ENCODE measurements around the gene LEMD2.
A peak's percentile ranks its signal among the peaks of the same experiment; 100 is the strongest.
"Not testable (repeated sequence)": the region's sequence is repeated elsewhere in the genome, so short reads cannot be mapped to it uniquely, and the experiment has no call there.

The LEMD2 gene

DNA sequence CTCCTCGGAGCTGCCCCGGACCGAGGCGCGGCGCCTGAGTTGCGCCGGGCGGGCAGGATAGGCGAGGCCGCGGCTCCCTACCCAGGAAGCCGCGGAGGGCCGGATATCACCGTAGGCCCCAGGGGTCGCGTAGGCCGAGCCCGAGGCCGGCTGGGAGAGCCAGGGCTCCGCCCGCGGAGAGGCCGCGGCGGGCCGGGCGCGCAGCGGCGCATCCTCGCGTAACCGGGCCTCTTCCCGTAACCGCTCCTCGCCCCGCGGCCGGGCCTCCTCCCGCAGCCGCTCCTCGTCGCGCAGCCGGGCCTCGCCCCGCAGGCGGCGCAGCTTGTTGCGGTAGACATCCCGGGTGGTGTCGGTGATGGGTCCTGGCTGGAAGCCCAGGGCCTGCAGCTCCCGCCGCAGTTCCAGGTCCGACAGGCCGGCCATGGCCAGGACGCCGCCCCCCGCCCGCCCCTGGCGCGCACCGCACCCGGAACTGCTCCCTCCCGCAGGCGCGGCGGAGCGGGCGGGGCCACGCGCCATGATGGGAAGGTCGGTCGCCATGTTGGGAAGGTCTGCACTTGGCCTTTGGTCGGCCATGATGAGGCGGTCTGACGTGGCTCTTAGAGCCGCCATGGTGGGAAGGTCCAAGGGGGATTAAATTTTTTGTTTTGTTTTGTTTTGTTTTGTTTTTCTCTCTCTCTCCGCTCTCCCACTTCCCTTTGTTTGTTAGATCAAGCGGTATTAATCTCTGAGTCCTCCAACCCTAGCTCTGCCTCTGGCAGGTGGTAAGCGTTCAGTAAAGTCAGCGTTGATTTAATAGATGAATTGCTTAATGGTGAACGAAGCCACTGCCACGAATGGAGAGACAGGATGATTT, at the start of gene LEMD2:
Gene LEMD2 (minus strand): TSS at position 437 of the 856 bp plus-strand sequence. CDS start 14 bp downstream, at position 423.
- peak; percentile 96 for DNase-seq

GRCh38 chr6:33837971-33838665, 49.2 kb upstream of the LEMD2 start:
- no peak for DNase-seq

GRCh38 chr6:33836806-33837469, 48.0 kb upstream of the LEMD2 start:
- no peak for DNase-seq

DNA sequence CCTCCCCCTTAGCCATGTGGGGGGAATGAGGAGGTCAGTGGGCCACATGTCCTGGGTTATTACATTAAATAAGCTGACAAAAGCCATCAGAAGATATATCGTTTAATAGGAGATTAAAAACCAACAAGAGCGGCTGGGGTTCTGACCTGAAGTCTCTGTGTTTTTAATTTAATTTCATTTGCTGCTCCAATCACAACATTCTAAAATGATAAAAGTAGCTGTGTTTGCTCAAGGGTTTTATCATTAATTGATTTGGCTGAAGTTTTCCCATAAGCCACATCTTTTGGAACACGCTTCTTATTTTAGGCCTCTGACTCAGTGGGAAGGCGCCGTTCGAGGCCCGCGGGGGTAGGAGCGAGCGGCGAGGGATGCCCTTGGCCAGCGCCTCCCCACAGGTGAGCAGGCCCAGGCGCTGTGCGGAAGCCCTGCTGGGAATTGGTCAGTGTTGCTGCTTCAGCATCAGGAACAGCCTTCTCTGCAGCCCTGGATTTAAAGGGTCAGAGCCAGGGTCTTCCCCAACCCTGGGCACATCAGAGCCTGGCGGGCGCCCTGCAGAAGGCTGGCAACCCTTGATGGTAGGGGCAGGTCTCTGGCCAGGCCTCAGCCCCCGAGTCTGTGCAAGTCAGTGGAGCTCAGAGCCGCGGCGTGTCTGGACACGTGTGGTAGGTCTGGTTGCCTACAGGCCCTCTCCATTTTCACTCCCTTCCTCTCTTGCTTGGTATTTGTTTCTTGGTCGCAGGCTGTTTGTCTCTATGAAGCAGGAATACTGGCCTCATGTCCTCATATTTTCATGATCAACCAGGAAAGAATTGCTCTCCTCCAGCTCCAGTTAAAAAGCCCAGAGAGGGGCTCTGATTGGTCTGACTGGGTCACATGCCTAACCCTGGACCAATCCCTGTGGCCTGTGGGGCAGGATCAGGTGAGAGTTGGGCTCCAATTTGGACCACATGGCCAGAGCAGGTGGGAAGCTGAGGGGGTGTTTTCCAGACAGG, 45.8 kb upstream of the LEMD2 start:
- DNase-seq = no peak

GRCh38 chr6:33833599-33833998, 44.7 kb upstream of the LEMD2 start:
- DNase-seq = no peak

DNA sequence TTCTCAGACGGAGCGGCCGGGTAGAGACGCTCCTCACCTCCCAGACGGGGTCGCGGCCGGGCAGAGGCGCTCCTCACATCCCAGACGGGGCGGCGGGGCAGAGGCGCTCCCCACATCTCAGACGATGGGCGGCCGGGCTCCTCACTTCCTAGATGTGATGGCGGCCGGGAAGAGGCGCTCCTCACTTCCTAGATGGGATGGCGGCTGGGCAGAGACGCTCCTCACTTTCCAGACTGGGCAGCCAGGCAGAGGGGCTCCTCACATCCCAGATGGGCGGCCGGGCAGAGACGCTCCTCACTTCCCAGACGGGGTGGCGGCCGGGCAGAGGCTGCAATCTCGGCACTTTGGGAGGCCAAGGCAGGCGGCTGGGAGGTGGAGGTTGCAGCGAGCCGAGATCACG, 43.9 kb upstream of the LEMD2 start:
- not testable (repeated sequence) for DNase-seq

GRCh38 chr6:33831725-33832124, 42.8 kb upstream of the LEMD2 start:
- DNase-seq = not testable (repeated sequence)

GRCh38 chr6:33830635-33831240, 41.8 kb upstream of the LEMD2 start:
- DNase-seq = no peak

- DNase-seq = no peak
These were observed 40.1 kb upstream of the LEMD2 start for GRCh38 chr6:33828764-33829731.

- DNase-seq = no peak
These were observed 39.5 kb upstream of the LEMD2 start for GRCh38 chr6:33828452-33828763.

GRCh38 chr6:33827546-33828451, 38.9 kb upstream of the LEMD2 start:
- DNase-seq = peak; percentile 31

DNA sequence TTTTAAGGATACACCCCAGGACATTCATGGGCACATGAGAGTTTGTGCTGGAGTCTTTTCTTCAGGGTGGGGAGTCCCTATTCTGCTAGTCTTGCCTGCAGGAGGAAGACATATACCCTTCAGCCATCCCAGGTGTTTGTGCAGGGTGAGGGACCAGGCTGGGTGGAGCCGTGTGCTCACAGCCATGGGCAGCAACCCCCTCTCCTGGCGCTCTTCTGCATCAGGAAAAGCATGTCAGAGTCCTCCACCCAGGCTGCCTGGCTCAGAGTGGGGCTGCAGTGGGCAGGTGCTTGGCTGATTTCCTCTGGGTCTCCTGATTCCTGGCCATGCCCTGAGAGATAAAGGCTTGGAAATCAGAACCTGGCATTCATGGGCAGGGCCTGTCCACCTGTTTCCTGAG, 37.6 kb upstream of the LEMD2 start:
- DNase-seq = peak; percentile 20

- peak; percentile 90 for DNase-seq
These were observed 35.7 kb upstream of the LEMD2 start for GRCh38 chr6:33824461-33825154.

DNA sequence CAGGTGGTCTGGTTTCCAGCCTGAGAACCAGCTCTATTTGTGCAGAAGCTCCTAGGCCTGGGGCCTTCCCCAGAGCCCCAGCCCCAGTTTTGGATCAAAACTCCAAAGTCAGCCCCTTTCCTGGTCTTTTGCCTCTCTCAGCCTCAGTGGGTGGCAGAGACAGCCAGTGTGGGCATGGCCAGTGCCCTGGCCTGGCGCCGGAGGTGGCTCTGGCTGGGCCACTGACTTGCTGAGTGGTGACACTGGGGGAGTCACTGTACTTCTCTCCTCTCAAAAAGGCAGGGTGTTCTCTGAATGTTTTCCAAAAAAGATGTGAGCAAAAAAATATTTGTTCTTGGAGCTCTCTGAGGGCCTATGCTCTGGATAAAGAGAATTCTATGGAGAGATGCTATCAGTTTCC, 34.9 kb upstream of the LEMD2 start:
- no peak for DNase-seq

DNA sequence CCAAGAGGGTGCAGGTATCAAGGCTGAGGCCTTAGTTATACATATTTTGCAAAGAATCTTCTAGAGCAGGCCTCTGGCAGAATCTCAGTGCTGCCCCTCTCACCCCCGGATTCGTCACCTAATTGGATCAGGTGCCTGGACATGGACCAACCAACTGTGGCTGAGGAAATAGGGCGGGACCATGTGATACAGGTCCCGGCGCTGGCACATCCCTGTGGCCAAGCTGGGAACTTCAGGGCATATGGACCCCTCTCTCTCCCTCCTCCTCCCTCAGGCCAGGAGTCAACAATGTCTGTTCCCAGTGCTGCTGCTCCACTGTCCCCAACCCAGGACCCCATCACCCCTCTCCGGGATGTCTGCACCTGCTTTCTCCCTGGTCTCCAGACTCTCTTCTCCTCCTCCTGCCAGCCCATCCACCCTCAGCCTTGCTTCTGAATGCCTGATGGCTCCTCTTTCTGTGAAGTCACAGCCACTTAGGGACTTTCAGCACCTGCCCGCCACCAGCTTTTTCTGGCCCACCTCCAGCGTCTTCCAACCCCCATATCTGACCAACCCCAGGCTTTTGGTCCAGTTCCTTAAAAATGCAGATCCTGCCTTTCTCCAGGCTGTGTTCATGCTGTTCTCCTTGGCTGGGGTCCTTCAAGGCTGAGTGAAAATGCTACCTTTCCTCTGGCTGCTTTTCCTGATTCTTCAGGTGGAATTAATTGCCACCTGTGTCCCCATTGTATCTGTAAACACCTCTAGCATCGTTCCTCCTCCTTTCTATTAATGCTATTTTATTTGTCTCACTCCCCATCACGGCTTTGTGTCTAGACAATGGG, 33.9 kb upstream of the LEMD2 start:
- DNase-seq = peak; percentile 69

GRCh38 chr6:33820784-33821520, 32.0 kb upstream of the LEMD2 start:
- no peak for DNase-seq

DNA sequence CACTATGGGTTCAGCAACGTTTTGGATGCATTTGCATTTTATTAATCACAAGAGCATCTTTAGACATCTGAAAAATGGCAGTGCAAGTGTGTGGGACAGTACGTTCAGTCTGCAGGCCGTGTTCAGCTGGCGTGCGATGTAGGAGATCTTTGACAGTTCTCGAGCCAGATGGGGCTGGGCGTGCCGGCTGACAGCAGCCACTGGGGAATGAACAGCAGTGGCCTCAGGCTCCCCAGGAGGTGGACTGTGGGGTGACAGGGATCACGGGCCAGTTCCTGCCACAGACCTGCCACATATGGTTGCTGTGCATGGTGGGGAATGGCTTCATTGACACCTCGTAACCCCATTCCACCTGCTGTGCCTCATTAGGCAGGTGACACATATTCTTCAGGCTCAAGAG, 31.3 kb upstream of the LEMD2 start:
- no peak for DNase-seq
